Measurements from ENCODE around the gene NEK11.

- TF ChIP-seq, protein P1, sequence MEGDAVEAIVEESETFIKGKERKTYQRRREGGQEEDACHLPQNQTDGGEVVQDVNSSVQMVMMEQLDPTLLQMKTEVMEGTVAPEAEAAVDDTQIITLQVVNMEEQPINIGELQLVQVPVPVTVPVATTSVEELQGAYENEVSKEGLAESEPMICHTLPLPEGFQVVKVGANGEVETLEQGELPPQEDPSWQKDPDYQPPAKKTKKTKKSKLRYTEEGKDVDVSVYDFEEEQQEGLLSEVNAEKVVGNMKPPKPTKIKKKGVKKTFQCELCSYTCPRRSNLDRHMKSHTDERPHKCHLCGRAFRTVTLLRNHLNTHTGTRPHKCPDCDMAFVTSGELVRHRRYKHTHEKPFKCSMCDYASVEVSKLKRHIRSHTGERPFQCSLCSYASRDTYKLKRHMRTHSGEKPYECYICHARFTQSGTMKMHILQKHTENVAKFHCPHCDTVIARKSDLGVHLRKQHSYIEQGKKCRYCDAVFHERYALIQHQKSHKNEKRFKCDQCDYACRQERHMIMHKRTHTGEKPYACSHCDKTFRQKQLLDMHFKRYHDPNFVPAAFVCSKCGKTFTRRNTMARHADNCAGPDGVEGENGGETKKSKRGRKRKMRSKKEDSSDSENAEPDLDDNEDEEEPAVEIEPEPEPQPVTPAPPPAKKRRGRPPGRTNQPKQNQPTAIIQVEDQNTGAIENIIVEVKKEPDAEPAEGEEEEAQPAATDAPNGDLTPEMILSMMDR (IDR thresholded peaks at IDR 0.05): no peak
- no peak for TF ChIP-seq POLR2AphosphoS5 (IDR thresholded peaks at IDR 0.05; ENCODE audit: low read depth, low read length)
- TF ChIP-seq TCF7L2 (IDR thresholded peaks at IDR 0.05; ENCODE audit: low read depth, low read length): no peak
- TF ChIP-seq SIN3A (IDR thresholded peaks at IDR 0.05; ENCODE audit: borderline replicate concordance, insufficient read depth, low read depth, low read length): no peak
- TF ChIP-seq, protein P2, sequence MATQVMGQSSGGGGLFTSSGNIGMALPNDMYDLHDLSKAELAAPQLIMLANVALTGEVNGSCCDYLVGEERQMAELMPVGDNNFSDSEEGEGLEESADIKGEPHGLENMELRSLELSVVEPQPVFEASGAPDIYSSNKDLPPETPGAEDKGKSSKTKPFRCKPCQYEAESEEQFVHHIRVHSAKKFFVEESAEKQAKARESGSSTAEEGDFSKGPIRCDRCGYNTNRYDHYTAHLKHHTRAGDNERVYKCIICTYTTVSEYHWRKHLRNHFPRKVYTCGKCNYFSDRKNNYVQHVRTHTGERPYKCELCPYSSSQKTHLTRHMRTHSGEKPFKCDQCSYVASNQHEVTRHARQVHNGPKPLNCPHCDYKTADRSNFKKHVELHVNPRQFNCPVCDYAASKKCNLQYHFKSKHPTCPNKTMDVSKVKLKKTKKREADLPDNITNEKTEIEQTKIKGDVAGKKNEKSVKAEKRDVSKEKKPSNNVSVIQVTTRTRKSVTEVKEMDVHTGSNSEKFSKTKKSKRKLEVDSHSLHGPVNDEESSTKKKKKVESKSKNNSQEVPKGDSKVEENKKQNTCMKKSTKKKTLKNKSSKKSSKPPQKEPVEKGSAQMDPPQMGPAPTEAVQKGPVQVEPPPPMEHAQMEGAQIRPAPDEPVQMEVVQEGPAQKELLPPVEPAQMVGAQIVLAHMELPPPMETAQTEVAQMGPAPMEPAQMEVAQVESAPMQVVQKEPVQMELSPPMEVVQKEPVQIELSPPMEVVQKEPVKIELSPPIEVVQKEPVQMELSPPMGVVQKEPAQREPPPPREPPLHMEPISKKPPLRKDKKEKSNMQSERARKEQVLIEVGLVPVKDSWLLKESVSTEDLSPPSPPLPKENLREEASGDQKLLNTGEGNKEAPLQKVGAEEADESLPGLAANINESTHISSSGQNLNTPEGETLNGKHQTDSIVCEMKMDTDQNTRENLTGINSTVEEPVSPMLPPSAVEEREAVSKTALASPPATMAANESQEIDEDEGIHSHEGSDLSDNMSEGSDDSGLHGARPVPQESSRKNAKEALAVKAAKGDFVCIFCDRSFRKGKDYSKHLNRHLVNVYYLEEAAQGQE (IDR thresholded peaks at IDR 0.05; ENCODE audit: insufficient read depth in 1 of 2, low read depth in 2 of 2, low read length in 1 of 2): no peak
Measured at GRCh38 chr3:131082871-131083863, 56.5 kb downstream of the NEK11 start.

All from Panc1 (cell line).